ENCODE data around the gene OXER1.

Gene OXER1

DNA sequence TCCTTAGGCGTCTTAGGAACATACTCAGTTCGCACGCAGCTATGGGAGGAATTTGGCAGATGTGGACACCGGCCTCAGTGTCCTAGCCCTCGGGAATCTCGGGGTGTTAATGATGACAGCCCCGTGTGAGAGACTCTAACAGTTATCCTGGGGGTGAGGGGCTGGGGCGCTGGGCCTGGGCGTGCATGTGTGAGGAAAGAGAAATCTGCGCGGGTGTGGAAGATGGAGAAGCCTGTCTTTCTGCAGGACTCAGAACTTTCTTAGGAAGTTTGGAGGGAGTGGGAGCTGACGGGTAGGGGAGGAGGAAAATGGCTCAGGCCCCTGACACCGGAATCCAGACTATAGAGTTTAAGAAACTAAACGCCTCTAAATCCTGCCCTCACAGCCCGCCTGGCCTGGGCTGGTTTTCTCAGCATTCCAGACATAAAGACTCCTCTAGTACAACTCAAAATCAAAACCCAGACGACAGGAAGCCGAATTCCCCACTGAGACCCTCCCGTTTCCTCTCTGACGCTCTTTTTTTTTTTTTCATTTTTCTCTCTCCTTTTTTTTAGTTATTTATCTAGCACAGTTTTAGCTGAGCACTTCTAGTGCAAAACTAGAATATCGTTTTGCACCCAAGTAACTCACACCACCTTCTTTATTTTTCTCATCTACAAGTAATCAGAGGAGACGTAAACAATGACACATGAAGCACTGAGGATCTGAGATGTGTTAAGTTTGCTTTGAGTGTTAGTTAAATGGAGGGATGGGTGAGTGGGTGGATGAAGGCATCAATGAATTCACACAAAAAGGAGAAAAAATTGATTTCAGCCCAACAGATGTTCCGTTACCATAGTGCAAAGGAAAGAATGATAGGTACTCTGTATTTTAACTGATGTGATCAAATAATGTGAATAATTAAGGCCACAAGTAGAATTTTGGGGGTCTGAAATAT lies 29.7 kb upstream of the OXER1 start:
- no peak for DNase-seq

DNA sequence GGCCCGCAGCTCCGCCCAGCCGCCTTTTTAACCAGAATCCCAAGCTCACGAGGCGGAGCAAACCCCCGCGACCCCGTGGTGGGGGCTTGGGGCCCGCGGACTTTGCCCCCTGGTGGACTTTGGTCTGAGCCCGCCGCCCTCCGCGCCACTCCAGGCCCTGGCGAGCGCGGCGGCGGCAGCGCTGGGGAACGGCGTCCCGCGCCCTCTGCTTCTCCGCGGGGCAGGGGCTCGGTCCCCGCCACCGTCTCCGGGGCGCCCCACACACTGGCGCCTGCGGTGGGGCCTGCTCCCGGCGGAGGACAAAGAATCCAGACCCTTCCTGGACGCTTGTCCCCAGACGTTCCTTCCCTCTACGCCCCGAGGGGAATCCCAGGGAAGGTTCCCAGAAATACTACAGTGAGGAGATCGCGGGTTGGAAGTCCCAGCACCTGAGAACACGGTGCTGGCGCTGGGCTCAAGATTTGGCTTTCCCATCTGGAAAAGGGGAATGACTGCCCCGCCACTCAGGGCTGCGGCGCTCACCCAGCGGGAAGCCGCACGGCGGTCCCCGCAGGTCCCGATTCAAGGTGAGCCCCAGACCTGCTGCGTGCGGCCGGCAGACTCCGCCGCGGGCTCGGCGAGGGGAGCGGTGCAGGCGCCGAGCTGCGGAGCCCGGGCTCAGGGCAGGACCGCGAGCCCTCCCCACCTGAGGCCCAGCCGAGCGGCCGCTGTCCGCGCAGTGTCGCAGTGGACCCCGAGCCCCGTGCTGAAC lies 28.8 kb upstream of the OXER1 start, which contains the start of gene HAAO:
Gene HAAO, minus strand, starts transcription at position 1 of the 751 bp plus-strand sequence. CDS start 47 bp downstream, outside the sequence.
- no peak for DNase-seq

DNA sequence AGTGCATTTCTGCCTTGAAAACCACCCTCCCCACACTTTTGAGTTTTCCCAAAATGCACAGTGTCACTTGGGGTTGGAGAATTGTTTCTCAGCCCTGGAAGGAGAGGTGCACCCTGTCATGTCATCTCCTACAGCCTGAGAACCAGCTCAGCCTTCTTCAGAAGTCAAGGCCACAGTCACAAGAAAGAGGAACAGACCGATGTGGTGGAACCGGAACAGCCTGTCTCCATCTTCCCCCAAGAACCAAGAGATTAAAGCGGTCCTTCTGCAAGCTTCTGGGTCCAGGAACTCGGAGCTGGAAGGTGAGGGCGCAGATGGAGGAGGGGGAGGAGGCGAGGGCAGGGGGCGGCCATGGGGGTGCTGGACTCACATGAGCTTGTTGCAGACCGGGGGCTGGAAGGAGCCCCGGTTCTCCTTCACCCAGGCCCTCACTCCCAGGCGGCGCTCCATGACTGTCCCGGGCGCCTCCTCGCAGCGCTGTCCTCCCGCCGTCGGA lies 28.2 kb upstream of the OXER1 start:
- DNase-seq = no peak

DNA sequence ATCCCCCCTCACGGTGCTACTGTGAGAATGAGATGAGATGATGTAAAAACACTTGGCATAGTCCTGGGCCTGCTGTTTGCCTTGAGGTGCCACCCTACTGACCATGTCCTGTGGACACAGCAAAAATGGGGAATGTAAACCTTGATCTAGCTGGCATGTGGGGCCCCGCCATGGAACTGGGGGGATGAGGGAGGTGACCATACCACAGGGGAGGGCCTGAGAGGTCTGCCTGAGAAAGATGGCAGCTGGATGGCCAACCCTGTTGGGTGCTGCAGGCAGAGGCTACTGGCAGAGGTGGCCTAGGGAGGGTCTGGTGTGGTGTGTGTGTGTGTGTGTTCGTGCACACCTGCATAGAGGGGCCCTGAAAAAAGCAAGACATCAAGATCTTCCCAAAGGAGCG lies 27.7 kb upstream of the OXER1 start:
- no peak for DNase-seq

DNA sequence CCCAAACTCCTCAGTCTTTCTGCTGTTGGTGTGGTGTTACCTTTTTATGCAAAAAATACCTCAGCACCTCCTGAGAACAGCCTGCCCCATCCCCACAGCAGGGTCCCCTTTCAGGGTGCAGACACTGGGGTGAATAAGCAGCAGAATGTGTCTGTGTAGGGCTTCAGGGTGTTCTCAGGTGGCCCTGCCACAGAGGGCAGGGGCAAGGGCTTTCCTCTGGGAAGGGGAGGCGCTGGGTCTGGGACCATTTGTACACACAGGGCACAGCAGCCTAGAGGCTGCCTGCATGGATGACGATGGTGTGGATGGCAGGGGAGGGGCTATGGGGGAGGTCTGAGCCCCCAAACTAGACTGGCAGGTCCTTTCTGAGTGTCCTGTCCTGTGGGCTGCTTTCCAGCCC lies 25.8 kb upstream of the OXER1 start:
- DNase-seq = no peak

DNA sequence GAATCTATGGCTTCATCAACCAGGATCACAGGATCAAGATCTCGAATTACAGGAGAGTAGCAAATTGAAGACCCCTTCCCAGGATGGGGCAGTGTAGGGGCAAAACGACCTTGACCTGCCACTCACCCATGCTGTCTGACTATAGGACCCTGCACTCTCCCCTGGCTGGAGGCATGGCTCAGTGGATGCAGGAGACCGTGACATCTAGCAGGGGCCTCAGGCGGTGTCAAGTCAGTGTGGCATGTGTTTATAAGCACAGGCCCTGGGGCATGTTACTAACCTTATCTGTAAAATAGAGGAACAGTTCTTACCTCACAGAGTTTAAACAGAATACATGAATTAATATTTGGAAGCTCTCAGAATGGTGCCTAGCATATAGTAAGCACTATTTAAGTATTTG lies 24.9 kb upstream of the OXER1 start:
- no peak for DNase-seq

DNA sequence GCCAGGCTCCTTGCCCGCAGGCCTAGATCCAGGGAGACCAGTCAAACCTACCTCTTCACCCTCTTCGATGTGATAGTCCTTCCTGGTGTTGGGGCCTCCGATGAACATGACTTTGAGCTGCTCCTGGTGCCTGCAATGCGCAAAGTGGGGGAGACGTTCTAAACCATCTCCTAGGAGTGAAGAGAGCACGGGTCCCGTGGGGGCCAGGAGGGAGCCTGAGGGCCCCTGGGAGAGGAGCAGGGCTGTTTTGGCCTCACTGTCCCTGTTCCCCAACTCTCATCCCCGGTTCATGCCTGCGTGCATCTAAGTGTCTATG lies 24.5 kb upstream of the OXER1 start:
- no peak for DNase-seq

DNA sequence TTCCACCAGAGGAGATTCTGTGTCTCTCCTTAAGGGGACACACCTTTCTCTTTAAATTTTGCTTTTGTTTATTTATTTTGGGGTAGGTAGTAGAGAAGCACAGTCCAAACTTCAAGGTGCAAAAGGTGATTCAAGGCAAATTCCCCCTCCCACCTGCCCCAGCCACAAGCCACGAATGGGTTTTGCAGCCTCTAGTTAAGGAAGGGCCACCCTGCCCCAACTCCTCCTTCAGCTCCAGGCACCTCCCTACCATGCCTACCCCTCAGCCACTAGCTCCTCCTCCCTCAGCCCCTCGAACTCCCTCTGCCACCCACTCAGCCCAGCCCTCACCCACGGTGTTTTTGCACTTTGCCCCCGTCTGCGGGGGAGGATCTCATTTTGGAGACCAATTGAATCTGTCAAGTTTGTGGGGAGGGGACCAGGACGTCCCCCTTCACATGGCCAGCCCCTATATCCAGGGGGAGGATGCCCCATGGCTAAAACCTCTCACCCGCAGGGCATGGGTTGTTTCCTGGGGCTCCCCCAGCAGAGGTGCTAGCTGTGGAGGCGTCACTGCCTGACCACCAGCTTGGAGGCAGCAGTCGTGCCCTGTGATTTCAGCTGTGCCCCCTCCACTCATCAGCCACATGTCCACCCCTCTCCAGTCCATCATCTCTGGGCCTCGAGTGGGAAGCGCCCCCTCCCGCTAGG lies 24.0 kb upstream of the OXER1 start:
- DNase-seq = no peak

DNA sequence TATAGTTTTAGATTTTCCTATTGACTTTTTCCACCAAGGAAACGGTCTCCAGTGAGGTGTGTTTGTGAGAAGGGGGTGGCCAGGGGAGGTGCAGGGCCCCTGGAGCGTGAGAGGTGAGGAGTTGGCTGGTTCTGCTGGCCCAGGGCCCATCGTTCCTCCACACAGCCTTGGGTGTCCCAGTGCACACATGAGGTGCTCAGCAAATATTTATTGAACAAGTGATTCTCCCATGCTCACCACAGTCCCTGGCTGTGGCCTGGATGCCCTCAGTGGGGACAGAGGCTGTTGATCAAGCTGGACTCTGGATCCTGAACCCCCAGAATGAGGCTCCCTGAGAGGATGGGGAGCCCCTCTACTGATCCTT lies 23.5 kb upstream of the OXER1 start:
- no peak for DNase-seq

DNA sequence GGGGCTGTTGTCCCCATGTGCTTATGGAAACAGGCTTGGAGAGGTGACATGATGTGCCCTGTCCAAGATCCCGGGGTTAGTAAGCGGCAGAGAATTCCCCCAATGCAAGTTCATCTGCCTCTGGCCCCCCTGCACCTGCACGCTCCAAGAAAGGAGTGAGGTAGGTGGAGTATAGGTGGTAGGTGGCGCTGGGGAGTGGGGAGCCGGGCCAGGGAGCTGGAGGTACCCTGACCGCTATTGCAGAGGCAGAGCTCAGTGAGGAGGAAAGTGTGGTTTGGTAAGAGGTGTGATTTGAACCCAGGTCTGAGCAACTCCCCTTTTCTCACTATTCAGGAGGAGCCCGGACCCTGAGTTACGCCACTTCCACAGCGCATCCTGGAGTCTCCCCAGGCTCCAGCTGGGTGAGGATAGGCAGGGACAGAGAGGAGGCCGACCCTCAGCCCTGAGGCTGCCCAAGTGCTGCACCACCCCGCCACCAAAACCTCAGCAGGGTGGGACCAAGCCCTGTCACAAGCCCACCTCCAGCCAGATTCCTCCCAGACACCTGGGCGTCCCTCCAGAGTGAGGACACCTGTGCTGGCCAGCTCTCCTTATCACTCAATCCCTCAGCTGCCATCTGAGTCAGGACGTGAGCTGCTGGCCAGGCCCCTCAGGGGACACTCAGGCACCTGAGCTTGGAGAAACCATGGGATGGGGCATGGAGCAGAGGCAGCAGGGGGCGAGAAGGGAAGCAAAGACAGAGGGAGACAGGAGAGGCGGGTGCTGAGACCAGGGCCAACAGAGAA lies 22.8 kb upstream of the OXER1 start:
- no peak for DNase-seq

DNA sequence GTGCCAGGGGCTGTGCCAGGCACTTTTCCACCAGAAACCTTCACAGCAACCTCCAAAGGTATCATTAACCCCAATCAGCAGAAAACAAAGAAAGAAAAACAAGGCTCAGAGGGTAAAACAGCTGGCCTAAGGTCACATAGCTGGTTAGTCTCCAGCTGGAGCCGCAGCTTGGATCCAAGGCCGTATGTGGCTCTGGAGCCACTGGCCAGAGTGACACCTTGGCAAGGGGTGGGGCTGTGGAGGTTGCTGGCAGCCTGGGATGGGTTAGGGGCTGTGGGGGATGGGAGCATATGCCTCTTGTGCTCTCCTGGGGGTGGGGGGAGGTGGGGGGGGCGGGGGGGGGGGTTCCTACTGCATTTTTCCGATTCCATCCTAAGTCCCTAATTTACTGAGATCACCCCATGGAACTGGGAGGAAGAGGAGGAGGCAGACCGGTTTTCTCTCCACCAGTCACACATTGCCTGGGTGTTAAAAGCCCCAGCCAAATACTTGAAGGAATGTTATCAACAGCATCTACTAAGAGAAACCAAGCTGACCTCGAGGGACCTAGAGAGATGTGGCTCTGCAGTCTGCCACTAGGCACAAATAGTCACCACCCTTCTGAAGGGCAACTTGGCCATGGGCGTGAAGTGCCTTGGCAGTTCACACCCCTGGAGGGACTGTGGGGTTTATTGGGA lies 20.4 kb upstream of the OXER1 start:
- DNase-seq = no peak

DNA sequence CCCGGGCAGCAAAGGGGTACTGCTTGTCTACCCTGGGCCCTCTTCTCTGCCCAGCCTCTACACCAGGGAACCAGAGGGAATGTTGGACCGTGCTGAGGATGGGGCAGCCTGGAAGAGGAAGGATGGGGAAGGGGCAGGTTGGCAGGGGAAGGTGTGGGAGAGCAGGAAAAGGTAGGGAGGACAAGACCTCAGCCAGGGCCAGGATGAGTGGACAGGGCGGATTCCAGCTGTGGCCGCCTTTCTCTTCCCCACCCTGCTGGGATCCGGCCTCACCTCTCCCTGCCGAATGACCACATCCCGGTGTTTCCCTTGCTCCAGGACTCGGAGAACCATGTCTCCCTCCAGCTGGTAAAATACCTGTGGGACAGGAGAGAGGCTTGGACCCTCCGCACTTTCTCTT lies 19.6 kb upstream of the OXER1 start:
- DNase-seq = no peak

DNA sequence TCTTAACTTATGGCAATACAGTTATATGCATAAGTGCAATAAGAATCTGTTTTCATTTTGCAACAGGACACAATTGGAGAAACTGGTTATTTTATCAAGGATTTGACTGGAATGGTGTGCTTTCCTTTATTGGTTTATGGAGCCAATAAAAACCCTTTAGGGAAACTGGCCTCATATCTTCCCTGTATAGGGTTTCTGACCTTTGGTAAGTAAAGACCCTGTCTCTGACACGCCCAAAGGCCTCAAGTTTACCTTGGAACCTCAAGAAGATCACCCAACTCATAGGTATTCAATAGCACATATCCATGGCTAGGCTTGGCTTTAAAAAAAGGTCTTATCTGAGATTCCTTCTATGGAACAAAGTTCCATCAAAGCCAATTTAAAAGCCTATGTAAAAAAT lies 17.2 kb upstream of the OXER1 start:
- no peak for DNase-seq

DNA sequence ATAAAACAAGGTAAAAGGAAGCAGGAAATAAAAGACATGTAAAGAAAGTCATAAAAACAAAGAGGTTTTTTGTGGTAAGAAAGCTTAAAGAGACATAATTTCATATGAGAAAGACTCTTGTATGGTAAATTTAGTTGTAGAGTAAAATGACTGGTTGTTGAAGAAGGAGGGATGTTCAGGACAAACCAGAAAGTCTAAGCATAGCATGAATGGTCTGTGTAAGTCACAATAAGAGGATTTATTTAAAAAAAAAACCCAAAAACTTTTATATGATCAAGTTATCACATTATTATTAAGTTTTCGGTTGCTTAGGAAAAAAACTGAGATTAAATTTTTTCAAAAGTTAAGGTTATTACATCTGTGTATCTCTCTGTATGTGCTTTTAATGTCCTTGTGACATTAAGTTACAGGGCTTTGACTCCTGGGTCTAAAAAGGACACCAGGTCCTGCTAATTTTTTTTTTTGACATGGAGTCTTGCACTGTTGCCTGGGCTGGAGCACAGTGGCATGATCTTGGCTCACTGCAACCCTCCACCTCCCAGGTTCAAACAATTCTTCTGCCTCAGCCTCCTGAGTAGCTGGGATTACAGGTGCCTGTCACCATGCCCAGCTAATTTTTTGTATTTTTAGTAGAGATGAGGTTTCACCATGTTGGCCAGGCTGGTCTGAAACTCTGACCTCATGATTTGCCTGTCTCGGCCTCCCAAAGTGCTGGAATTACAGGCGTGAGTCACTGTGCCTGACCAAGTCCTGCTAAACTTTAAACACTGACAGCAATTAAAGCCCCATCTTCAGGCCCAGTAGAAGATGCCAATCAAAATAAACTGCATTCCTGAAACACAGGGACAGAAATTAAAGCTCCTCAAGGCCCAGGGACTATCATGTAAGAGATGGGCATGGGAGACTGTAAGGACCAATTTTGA lies 14.2 kb upstream of the OXER1 start:
- no peak for DNase-seq

DNA sequence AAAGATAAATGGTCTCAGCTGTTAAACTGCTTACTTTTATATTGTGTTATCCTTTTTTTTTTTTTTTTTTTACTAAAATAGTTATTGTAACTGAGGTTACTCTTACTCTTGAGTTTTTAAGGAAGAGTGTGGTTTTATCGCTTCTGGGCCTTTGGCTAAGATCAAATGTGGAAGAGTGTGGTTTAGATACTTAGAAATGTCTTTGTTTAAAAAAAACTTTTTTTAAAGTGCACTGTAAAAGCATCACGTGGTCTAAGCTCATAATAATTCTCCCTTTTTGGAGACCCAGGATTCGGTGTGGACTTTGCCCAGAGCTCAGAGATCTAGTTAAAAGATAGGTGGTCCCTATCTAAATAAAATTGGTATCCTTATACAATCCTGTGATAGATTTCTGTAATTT lies 11.9 kb upstream of the OXER1 start:
- DNase-seq = no peak

DNA sequence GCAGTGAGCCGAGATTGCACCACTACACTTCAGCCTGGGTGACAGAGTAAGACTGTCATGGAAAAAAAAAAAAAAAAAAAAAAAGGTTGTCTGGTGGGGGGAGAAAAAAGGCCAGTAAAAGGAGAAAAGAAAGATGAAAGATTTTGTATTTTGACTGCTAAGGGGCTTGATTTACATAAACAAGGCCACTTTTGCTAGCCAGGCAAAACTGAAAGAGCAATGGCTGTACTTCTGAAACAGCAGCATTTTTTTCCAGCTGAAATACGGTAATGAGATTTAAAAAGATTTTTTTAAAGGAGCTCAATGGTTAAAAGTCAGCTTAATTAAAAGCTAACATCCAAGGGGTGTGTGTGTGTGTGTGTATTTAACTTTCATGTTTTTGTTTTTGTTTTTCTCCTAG lies 11.3 kb upstream of the OXER1 start:
- DNase-seq = no peak

DNA sequence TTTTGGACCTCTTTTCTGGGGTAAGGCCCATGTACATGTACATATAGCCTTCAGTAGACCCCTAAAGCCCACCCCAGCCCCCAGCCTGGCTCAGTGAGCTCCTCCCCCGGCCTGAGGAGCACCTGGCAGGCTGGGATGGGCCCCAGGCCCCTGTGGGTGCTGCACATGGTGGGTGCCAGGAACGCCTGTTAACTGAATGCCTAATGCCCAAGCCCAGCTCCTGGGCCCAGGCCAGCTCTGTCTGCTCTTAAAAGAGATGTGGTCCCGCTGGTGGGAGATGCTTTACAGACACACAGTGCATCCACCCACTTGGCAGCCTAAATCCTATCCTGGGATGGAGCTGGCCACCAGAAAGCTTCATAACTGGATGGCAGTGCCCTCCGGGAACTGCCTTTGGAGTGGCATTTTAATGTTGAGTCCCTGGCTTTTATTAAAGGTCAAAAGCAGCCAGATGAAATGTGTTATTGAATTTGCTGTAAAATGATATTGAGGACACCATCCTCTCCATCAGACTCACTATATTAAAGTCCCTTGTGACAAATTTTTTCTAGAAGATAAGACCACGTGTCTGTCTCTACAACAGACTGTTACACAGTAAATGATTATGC lies 7.7 kb upstream of the OXER1 start:
- DNase-seq = no peak

DNA sequence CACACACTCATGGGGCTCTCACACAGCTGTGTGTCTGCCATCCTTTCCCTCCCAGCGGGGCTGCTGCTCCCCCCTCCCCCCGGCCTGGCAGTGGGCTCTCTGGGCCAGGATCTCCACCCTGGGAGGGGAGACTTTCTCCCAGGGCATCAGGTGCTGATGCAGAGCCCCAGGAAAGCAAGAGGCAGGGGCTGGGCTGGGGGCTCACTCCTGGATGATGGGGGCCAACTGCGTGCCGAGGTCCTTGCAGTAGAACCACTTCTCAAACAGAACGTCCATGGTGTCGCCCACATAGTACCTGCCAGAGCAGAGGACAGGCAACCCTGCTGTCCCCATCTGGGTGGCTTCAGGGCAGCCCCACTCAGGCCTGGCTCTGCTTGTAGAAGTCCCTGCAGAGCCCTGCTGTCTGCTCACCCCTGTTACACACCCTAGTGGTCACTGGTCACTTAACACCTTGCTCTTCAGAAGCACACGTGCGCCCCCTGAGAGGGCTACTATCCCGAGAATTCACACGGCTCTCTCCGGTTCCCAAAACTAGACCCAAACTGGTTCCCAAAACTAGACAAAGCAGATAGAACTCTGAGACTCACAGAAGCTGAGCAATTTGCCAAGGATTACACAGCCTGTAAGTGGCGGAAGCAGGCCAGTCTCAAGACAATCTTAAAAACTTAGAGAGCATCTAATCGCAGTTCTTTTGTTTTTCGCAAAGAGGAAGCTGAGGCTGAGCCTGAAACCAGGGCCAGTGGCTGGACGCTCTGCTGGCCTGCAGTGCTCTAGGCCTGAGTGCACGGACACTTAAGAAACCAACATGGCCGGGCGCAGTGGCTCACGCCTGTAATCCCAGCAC lies 6.6 kb upstream of the OXER1 start:
- no peak for DNase-seq

DNA sequence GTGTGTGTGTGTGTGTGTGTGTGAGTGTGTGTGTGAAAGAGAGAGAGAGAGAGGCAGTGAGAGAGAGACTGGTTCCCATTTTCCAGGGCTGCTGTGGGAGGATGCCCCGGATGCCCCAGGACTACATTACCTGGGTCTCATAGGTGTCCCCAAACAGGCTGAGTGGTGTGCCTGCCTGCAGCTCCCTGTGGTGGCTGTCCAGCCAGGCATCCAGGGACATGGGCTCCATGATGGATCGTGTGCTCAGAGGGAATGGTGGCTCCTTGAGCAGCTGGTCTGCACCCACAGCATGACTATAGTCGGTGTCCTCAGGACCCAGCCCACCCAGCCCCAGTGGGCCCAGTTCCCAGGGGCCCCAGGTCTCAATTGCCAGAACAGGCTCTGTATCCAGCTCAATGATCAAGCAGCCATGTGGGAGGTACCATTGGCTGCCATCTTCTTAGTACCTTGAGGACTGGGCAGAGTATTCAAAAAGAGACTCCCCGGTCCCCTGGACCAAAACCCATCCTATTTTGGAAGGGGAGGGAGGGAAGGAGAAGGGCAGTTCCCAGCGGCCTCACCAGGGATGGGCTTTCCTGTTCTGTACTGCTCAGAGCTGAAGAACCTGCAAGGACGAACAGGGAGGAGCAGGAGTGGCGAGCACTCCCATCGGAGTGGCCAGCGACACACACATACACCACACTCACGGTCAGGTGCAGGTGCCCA lies 5.8 kb upstream of the OXER1 start:
- DNase-seq = no peak

All from activated CD4-positive, alpha-beta T cell treated with anti-CD3 and anti-CD28 coated beads, Interleukin-2, amount 50 U/mL, for 4 hours (primary cell).